ENCODE measurements around the gene TMEM135.

TMEM135 gene

GRCh38 chr11:87353771-87354345 lies 316.1 kb downstream of the TMEM135 start:
- DNase-seq (ENCODE audit: low read depth), result no peak

GRCh38 chr11:87355596-87355995 lies 317.9 kb downstream of the TMEM135 start:
- DNase-seq (ENCODE audit: low read depth), result no peak

- DNase-seq (ENCODE audit: low read depth), result no peak
These were observed 318.7 kb downstream of the TMEM135 start for GRCh38 chr11:87356428-87356827.

- no peak for DNase-seq (ENCODE audit: low read depth)
These were observed 320.7 kb downstream of the TMEM135 start for GRCh38 chr11:87358461-87358860.

- DNase-seq (ENCODE audit: low read depth), result no peak
These were observed 321.7 kb downstream of the TMEM135 start for GRCh38 chr11:87359401-87359800.

- DNase-seq (ENCODE audit: low read depth), result no peak
These were observed 324.2 kb downstream of the TMEM135 start for GRCh38 chr11:87361891-87362290.

- DNase-seq (ENCODE audit: low read depth), result no peak
These were observed 328.6 kb downstream of the TMEM135 start for GRCh38 chr11:87366346-87366745.

- DNase-seq (ENCODE audit: low read depth), result no peak
These were observed 329.1 kb downstream of the TMEM135 start for GRCh38 chr11:87366763-87367405.

- DNase-seq (ENCODE audit: low read depth), result no peak
These were observed 330.4 kb downstream of the TMEM135 start for GRCh38 chr11:87368151-87368550.

GRCh38 chr11:87368858-87369480 lies 331.2 kb downstream of the TMEM135 start:
- DNase-seq (ENCODE audit: low read depth), result no peak

- no peak for DNase-seq (ENCODE audit: low read depth)
These were observed 332.2 kb downstream of the TMEM135 start for GRCh38 chr11:87369888-87370287.

- no peak for DNase-seq (ENCODE audit: low read depth)
These were observed 334.3 kb downstream of the TMEM135 start for GRCh38 chr11:87372065-87372464.
